Calu3 (cell line): ENCODE measurements around the gene BIVM. TPM values are rescaled to one million over a fixed set of nuclear protein-coding genes. Genes with fewer than 3 reads are reported as not detected.

ENCODE experiments used
- BruUV-seq: library from RNA; stranded (reverse); fragments of 400-500 nt; replicated peaks from 2 replicates; lab custom pipeline; 2021; lab: Mats Ljungman, UMichigan
- CTCF ChIA-PET: fragments of 300-600 bp; sonication (Branson Sonifier 250); formaldehyde crosslinking; loops from one replicate; lab custom pipeline; 2022; ENCODE audit warnings: antibody characterized with exemption; lab: Charles Lee
- DNase-seq: peaks from one replicate; pipeline ENCODE4 v3.0.0; 2022
- H3K27ac Mint-ChIP-seq: one replicate; pipeline ENCODE4 v1.8.0; 2022; ENCODE audit warnings: mixed read lengths; ENCODE audit not compliant: unreplicated experiment
- H3K27me3 Mint-ChIP-seq: one replicate; pipeline ENCODE4 v1.8.0; 2022; ENCODE audit warnings: mixed read lengths; ENCODE audit not compliant: unreplicated experiment
- H3K36me3 Mint-ChIP-seq: one replicate; pipeline ENCODE4 v1.8.0; 2022; ENCODE audit warnings: mild to moderate bottlenecking, moderate library complexity, mixed read lengths; ENCODE audit not compliant: insufficient read depth, unreplicated experiment
- H3K4me1 Mint-ChIP-seq: one replicate; pipeline ENCODE4 v1.8.0; 2022; ENCODE audit warnings: mild to moderate bottlenecking, low read depth, mixed read lengths; ENCODE audit not compliant: unreplicated experiment
- H3K4me3 Mint-ChIP-seq: one replicate; pipeline ENCODE4 v1.8.0; 2022; ENCODE audit warnings: mild to moderate bottlenecking, low read depth, moderate library complexity, mixed read lengths; ENCODE audit not compliant: unreplicated experiment
- H3K9me3 Mint-ChIP-seq: one replicate; pipeline ENCODE4 v1.8.0; 2022; ENCODE audit warnings: low read depth, mixed read lengths; ENCODE audit not compliant: unreplicated experiment
- intact Hi-C: fragments of 100-400 bp; cut with micrococcal nuclease; formaldehyde crosslinking; loops from one replicate; pipeline ENCODE4 v1.10.0; 2022; ENCODE audit not compliant: unreplicated experiment
- total RNA-seq: library from RNA; stranded (reverse); gene quantifications from 2 replicates; pipeline ENCODE4 v1.2.3, GENCODE V29; 2022
- TF ChIP-seq, protein P1 (sequence below): fragments of 200-600 bp; IDR thresholded peaks from one replicate; pipeline ENCODE4 v1.8.0; 2022; ENCODE audit warnings: antibody characterized with exemption; ENCODE audit not compliant: unreplicated experiment

Gene BIVM
- total RNA-seq, 1 experiment from 2014 or later: 12.6 TPM

- Mint-ChIP-seq H3K4me3 (no peak overlapping the region), H3K4me1 (no peaks in the 10 kb centered on the region), H3K9me3 (no peaks in the 10 kb centered on the region), H3K36me3 (no peaks in the 10 kb centered on the region), H3K27me3 (no peaks in the 10 kb centered on the region), H3K27ac (no peak overlapping the region)
- TF ChIP-seq, protein P1, sequence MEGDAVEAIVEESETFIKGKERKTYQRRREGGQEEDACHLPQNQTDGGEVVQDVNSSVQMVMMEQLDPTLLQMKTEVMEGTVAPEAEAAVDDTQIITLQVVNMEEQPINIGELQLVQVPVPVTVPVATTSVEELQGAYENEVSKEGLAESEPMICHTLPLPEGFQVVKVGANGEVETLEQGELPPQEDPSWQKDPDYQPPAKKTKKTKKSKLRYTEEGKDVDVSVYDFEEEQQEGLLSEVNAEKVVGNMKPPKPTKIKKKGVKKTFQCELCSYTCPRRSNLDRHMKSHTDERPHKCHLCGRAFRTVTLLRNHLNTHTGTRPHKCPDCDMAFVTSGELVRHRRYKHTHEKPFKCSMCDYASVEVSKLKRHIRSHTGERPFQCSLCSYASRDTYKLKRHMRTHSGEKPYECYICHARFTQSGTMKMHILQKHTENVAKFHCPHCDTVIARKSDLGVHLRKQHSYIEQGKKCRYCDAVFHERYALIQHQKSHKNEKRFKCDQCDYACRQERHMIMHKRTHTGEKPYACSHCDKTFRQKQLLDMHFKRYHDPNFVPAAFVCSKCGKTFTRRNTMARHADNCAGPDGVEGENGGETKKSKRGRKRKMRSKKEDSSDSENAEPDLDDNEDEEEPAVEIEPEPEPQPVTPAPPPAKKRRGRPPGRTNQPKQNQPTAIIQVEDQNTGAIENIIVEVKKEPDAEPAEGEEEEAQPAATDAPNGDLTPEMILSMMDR: no peak
- intact Hi-C loops: no loop called here
- no TSS peak for BruUV-seq
- CTCF ChIA-PET: no interaction called here
- DNase-seq: no peak
These were observed 37.8 kb upstream of the BIVM start for GRCh38 chr13:102761071-102761470.

- H3K27ac Mint-ChIP-seq: no peak overlapping the region
- H3K4me1 Mint-ChIP-seq: no peaks in the 10 kb centered on the region
- BruUV-seq: no TSS peak
- H3K27me3 Mint-ChIP-seq: no peaks in the 10 kb centered on the region
- H3K4me3 Mint-ChIP-seq: no peak overlapping the region
- TF ChIP-seq, protein P1: no peak
- CTCF ChIA-PET: no interaction called here
- no peaks in the 10 kb centered on the region for H3K9me3 Mint-ChIP-seq
- no peak for DNase-seq
- intact Hi-C loops: no loop called here
- no peaks in the 10 kb centered on the region for H3K36me3 Mint-ChIP-seq
These were observed 35.2 kb upstream of the BIVM start for GRCh38 chr13:102763741-102764140.

- TF ChIP-seq, protein P1: no peak
- no peaks in the 10 kb centered on the region for H3K4me1 Mint-ChIP-seq
- no peak overlapping the region for H3K4me3 Mint-ChIP-seq
- no peak overlapping the region for H3K27ac Mint-ChIP-seq
- H3K9me3 Mint-ChIP-seq: no peaks in the 10 kb centered on the region
- intact Hi-C loops: no loop called here
- no peaks in the 10 kb centered on the region for H3K27me3 Mint-ChIP-seq
- H3K36me3 Mint-ChIP-seq: peaks cover 14% of the 10 kb centered on the region
- CTCF ChIA-PET: no interaction called here
- BruUV-seq: no TSS peak
- no peak for DNase-seq
These were observed 30.0 kb upstream of the BIVM start for GRCh38 chr13:102768909-102769308.

DNA sequence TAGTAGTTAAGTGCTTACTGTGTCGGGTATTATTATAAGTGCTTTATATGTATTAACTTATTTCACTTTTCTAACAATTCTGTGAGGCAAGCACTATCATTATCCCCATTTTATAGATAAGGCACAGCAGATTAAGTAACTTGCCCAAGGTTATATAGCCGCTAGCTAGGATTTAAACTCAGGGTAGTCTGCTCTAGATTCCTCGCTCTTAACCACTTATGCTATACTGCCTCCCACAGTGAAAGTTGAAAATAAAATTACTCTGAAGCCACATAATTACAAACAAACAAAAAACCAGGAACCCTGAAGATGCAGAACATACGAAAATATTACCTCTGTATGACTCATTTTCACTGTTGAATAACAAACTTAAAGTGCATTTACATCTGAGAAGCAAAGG, 29.2 kb upstream of the BIVM start:
- TF ChIP-seq, protein P1: no peak
- peaks cover 20% of the 10 kb centered on the region for H3K36me3 Mint-ChIP-seq
- intact Hi-C loops: no loop called here
- no TSS peak for BruUV-seq
- no peak overlapping the region for H3K27ac Mint-ChIP-seq
- H3K9me3 Mint-ChIP-seq: no peaks in the 10 kb centered on the region
- H3K27me3 Mint-ChIP-seq: no peaks in the 10 kb centered on the region
- DNase-seq: no peak
- no peaks in the 10 kb centered on the region for H3K4me1 Mint-ChIP-seq
- H3K4me3 Mint-ChIP-seq: no peak overlapping the region
- CTCF ChIA-PET: no interaction called here
